CD4-positive, alpha-beta T cell treated with Interleukin-17A for 1 hour (primary cell): Measurements from ENCODE around the gene ANXA10.
"Not testable (repeated sequence)": the region's sequence is repeated elsewhere in the genome, so short reads cannot be mapped to it uniquely, and the experiment has no call there.

Source experiments
- DNase-seq: peaks from one replicate; pipeline ENCODE4 v3.0.0-alpha.2; 2020

Gene ANXA10

DNA sequence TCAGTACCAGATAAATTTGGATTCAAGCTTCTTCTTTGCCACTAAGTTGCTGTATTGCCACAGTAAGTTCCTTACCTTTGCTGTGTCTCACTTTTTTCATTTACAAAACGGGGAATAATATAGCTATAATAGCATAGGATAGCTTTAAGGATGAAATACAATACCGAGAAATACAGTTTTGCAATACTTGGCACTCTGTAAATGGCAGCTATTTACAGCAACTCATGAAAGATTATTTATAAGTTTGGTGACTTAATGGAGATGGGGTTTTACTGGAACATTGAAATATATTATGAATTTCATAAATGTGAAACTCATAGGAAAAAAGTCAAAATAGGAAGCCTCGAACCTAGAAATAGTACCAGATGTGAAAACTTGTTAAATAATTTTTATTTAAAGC lies 27.6 kb downstream of the ANXA10 start:
- DNase-seq: no peak

- DNase-seq: no peak
These were observed 28.5 kb downstream of the ANXA10 start for GRCh38 chr4:168120811-168121210.

- DNase-seq: no peak
These were observed 31.8 kb downstream of the ANXA10 start for GRCh38 chr4:168124008-168124641.

DNA sequence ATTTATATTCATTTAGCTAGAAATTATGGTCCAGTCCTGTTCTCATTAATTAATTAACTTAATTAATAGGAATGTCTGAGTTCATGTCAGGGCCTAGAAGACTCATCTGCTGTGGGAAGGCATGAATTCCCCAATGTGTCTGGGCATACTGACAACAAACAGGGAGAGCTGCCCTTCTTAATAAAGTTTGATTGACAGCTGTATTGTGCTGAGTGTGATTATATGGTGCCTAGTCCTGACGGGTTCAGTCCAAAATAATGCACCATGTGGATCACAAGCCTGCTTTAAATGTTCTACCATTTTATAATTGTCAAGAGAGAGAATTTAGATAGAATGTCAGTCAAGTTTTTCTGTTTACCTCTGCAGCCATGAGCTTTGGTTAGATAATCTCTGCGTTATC lies 34.6 kb downstream of the ANXA10 start:
- DNase-seq: no peak

DNA sequence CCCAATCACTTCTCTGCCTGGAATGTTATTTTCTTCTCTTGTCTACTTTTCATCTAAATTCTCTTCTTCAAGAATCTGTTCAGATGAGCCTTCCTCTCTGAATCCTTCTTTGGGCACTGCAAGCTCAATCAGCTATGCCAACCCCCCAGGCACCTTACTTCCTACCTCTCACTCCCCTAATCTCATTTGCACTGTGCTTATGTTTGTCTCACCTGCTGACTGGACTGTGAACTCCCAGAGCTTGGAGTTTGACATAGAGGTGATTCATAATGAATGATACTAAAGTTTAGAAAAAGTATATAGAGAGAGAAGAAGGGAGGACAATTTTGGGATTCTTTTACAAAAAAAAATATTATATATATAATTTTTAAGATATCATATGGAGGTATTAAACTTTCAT lies 36.3 kb downstream of the ANXA10 start:
- no peak for DNase-seq

GRCh38 chr4:168129046-168129772 lies 36.9 kb downstream of the ANXA10 start:
- no peak for DNase-seq

GRCh38 chr4:168129802-168130201 lies 37.5 kb downstream of the ANXA10 start:
- DNase-seq: no peak

GRCh38 chr4:168131196-168131595 lies 38.9 kb downstream of the ANXA10 start:
- no peak for DNase-seq

DNA sequence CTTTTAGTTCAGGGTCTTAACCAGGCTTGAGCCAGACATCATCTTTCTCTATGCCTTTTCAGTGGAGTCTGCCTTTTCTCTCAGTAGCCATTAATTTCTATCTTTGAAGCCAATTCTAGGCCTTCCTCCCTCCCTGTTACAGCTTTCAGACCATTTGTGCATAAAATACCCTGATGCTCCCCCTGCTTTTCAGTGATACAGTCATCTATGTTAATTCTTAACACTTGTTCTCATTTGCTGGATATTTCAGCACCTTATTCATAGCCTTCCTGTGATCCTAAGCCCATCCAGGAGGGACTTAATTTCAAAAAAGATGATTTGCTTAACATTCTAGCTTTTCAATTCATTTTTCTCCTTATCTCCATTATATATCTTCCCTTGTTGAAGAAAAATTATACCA lies 42.3 kb downstream of the ANXA10 start:
- no peak for DNase-seq

DNA sequence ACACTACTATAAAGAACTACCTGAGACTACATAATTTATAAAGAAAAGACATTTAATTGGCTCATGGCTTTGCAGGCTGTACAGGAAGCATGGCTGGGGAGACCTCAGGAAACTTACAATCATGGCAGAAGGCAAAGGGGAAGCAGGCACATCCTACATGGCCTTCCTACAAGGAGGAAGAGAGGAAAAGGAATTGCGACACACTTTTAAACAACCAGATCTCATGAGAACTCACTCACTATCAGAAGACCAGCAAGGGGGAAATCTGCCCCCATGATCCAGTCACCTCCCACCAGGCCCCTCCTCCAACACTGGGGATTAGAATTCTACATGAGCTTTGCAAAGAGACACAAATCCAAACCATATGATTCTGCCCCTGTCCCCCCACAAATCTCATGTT lies 43.5 kb downstream of the ANXA10 start:
- not testable (repeated sequence) for DNase-seq

- DNase-seq: not testable (repeated sequence)
These were observed 45.4 kb downstream of the ANXA10 start for GRCh38 chr4:168137695-168138094.

DNA sequence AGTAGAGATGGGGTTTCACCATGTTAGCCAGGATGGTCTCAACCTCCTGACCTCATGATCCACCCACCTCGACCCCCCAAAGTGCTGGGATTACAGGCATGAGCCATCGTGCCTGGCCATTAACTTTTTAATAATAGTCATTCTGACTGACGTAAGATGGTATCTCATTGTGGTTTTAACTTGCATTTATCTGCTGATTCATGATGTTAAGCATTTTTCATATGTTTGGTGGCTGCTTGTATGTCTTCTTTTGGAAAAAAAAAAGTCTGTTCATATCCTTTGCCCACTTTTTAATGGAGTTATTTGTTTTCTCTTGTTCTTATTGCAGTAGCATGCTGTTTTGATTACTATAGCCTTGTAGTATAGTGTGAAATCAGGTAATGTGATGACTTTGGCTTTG lies 45.8 kb downstream of the ANXA10 start:
- DNase-seq: no peak

DNA sequence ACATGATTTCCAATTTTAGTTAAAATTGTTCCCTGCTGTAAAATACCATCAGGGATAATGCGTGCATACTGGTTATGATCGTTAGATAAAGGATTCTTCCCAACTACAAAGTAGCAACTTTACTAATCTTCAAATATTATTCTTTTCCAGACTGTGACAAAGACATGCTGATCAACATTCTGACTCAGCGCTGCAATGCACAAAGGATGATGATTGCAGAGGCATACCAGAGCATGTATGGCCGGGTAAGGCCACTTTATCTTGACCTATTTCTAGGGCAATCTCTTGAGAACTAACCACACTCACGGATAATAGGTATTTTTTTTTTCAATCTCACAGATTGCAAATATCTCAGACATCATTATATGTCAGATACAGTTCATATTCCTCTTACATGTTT lies 47.0 kb downstream of the ANXA10 start:
- DNase-seq: no peak

DNA sequence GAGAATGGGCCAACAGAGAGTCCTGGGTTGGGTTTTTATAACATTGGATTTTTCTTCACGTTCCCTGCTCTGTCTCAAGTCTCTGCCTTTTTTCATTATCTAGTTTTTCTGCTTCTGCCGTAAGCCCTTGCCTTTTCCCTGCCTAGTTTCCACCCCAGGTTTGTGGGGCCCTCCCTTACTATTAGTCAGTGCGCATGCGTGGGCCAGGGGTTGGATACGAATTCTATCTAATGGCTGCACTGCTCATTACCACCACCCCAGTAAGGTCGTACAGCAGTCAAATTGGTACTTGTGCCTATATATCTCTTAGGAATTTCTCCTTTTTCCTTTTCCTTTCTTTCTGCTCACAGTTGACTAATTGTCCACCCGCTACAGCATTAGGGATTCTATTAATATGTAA lies 49.4 kb downstream of the ANXA10 start:
- no peak for DNase-seq

- DNase-seq: no peak
These were observed 51.3 kb downstream of the ANXA10 start for GRCh38 chr4:168143601-168144000.

DNA sequence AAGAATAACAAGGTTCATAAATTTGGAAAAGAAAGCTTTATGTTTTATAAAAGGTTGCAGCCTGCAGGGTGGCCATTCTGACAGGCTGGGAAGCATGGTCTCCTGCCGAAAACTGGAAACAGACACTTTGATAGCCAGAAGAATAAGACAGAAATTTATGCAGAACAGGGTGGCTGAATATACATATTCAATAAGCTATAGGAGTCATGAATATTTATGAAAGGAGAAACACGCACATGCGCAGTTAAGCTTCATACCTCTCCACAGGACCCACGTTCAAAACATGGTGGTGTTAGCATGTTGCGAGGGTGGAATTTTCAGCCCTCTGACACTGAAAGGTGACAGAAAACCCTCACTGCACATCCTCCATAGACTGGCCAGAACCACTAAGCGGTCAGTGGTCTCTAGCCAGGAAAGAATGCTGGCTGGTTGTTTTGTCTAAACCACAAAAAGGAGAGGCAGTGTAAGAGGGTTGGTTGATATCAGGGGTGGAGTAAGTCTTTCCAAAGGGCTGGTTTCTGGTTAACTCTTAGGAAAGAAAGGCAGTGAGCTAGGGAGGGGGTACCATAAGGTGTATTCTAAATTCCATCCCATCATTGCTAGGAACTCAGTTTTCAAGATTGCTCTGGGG lies 58.2 kb downstream of the ANXA10 start:
- no peak for DNase-seq

- DNase-seq: no peak
These were observed 59.0 kb downstream of the ANXA10 start for GRCh38 chr4:168151327-168151726.

GRCh38 chr4:168152837-168153500 lies 60.6 kb downstream of the ANXA10 start:
- no peak for DNase-seq

- DNase-seq: peak; percentile 60
These were observed 61.5 kb downstream of the ANXA10 start for GRCh38 chr4:168153596-168154440.

- no peak for DNase-seq
These were observed 62.4 kb downstream of the ANXA10 start for GRCh38 chr4:168154546-168155277.

- DNase-seq: no peak
These were observed 70.3 kb downstream of the ANXA10 start for GRCh38 chr4:168162604-168163003.

GRCh38 chr4:168163106-168163505 lies 70.8 kb downstream of the ANXA10 start:
- no peak for DNase-seq
